Gastrocnemius medialis (tissue), 4 donors: ENCODE data around the gene CNTF.

Source experiments
- CTCF ChIP-seq, 5 experiments: fragments of 450-650 bp in 3 of 5; fragments of 200-600 bp in 2 of 5; sonication (generic) in 2 of 5; IDR thresholded peaks in 4 of 5; conservative IDR thresholded peaks in 1 of 5; 1 replicate in 4 of 5; 2 replicates in 1 of 5; pipeline ENCODE4 v1.5.1; 2016 to 2019; ENCODE audit warnings: antibody characterized with exemption in 5 of 5, mild to moderate bottlenecking in 3 of 5, moderate library complexity in 3 of 5
- POLR2A ChIP-seq, 2 donors: fragments of 450-650 bp; IDR thresholded peaks; one replicate each; pipeline ENCODE4 v1.6.1; 2017; ENCODE audit warnings: antibody characterized with exemption in 2 of 2, mild to moderate bottlenecking in 2 of 2, moderate library complexity in 2 of 2

GRCh38 chr11:58615559-58615958 lies 6.9 kb upstream of the CNTF start:
- no peak for TF ChIP-seq CTCF (IDR thresholded peaks at IDR 0.05 in 4 of 5, conservative IDR thresholded peaks at IDR 0.05 in 1 of 5)
- TF ChIP-seq POLR2A (IDR thresholded peaks at IDR 0.05) = no peak
